PFSK-1 (cell line): ENCODE measurements around the gene TECTA.

ENCODE experiments used
- FOXP2 ChIP-seq: optimal IDR thresholded peaks from 2 replicates; pipeline ENCODE3; 2011; ENCODE audit warnings: borderline replicate concordance, control low read depth, inconsistent platforms; ENCODE audit not compliant: insufficient read depth; ENCODE audit errors: extremely low read length, extremely low read depth
- POLR2AphosphoS5 ChIP-seq: IDR thresholded peaks from 2 replicates; pipeline ENCODE4 v1.6.1; 2012; ENCODE audit warnings: low read depth, mild to moderate bottlenecking, control low read depth, low read length, moderate library complexity
- REST ChIP-seq, 2 experiments: IDR thresholded peaks; 2 replicates each; pipeline versions ENCODE4 v1.6.1 to v1.8.0; 2011 to 2012; ENCODE audit warnings: low read depth in 2 of 2, low read length in 2 of 2, control low read depth in 1 of 2, inconsistent platforms in 1 of 2, mild to moderate bottlenecking in 1 of 2, moderate library complexity in 1 of 2; ENCODE audit not compliant: insufficient read depth in 1 of 2
- SIN3A ChIP-seq: IDR thresholded peaks from 2 replicates; pipeline ENCODE4 v1.6.1; 2012; ENCODE audit warnings: mild to moderate bottlenecking, low read length, moderate library complexity, borderline replicate concordance; ENCODE audit not compliant: insufficient read depth
- TAF1 ChIP-seq: IDR thresholded peaks from 2 replicates; pipeline ENCODE4 v1.6.1; 2012; ENCODE audit warnings: low read length, control low read depth, borderline replicate concordance; ENCODE audit not compliant: insufficient read depth

- TF ChIP-seq REST (IDR thresholded peaks at IDR 0.05; ENCODE audit: insufficient read depth in 1 of 2, low read depth in 2 of 2, low read length in 2 of 2) (no peak), POLR2AphosphoS5 (no peak), TAF1 (no peak), FOXP2 (no peak), SIN3A (no peak)
Observed at GRCh38 chr11:121154486-121155314, 53.7 kb downstream of the TECTA start.
